ENCODE measurements around the gene RAB10.
"Not testable (repeated sequence)": the region's sequence is repeated elsewhere in the genome, so short reads cannot be mapped to it uniquely, and the experiment has no call there.

Gene RAB10

GRCh38 chr2:26064846-26065245 is 31.0 kb downstream of the RAB10 start:
- DNase-seq: no peak

DNA sequence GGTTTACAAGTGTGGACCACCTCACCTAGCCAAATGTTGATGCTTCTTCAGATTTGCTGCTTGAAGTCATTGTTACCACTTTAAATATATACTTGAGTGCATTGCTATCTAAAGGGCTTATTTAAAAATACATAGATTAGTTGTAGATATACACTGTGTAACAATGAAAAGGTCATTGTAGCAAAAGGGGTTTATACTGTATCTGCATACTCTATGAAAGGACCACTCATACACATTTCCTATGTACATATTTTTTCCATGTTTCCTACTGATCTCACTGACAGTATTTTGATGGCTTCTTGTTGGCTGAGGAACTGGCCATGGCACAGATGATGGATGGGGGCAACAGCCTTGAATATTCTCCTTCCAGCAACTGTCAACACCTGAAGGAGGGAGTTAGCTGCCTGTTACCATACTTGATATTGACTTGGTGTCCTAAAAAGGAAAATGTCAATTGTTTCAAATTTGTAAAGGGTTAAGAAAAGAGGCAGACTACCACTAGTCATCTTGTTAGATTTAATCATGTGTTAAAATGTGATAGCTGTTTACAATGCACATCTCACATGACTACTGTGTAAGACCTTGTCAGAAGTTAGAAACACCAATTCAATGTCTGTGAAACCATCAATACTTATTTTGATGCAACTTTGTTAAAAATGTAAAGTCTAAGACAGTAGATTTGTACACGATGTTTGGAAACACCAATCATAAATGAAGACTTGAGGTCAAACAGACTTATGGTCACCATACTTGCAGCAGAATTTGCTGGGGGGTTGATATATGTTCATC is 33.5 kb downstream of the RAB10 start:
- DNase-seq: no peak

DNA sequence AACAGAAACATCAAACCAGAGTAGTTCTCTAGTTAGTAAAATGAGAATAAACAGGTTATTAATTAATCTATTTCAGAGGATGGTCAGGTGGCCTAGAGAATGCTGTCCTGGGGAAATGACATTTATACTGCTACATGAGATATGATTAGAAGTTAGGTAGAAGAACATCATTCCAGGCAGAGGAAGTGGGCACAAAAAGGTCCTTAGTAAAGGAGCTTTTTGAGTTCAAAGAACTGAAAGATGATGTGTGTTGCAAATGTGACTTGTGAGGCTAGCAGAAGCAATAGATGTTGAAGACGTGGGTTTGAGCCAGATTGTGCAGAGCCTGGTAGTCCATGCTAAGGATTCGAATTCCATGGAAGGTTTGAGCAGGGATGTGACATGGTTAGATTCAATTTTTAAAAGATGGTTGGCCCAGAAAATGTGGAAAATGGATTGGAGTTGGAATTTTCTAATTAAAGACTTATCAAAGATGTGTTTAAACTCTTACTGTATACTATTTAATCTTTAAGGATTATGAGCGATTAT is 34.2 kb downstream of the RAB10 start:
- no peak for DNase-seq

- DNase-seq: peak; percentile 60
Observed at GRCh38 chr2:26068602-26069298, 34.9 kb downstream of the RAB10 start.

DNA sequence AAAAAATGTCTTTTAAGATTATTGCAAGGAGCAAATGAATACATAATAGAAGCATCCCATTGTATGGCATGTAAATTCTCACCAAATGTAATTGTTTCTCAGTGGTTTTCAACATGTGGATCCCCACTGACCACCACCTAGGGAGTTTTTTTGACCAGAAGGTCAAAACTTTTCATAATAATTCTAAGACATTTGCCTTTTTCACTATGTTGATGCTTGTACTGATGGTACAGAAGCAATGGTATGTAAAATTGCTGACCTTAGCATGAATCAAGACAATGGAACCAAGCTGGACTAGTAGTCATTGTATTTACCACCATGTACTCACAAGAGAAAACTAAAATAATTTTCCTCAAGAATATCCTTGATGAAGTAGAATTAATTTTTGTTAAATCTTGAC is 36.8 kb downstream of the RAB10 start:
- no peak for DNase-seq

DNA sequence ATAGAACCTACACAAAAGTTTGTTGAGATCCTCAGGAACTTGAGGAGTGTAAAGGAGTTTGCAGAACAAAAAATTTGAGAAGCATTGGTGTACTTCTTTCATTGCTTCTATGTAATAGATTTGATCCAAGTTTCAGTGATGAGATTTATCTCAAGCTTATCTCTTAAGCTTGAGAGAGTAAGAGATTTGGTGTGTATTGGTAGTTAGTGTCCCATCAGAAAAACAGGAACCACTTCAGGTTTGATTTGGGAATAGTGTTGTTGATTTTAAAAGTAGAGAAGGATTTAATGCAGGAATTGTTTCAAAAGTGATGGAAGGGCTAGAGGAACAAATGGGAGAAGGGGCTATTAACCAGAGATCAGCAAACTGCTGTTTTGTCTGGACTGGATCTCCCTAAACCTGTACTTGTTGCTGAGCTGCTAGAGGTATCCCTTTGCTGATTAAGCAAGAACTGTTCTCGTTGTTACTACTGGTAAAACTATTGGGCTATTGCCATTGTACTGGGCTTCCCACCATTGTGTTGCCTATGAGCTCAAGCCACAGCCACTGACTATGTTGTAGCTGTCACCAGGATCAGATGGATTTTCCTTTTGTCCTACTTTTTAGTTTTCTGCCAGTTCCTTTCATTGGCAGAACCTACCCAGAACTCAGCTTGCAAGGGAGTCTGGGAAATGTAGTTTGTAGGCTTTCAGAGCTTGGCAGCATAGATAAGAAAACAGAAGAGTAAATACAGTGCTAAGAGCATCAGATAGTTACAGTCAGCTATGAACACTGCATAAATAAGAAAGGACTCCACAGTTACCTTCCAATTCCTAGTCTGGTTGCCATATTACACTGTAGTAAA is 39.3 kb downstream of the RAB10 start:
- DNase-seq: no peak

DNA sequence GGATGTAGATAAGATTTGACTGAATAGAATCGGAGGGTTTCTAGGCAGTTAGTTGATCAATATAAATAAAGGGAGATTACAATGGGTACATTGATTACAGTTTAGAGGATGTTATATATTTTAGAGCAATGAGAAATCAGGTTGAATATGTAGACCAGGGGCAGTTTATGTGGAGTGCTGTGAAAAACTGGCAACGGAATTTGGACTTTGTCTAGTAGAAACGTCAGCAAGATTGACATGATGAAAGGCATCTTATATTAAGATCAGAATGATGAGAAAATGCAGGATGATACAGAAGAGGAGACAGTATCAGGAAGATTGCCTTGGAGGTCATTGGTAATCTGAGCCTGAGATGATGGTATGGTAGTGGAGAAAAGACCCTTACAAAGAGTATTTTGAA is 39.9 kb downstream of the RAB10 start:
- no peak for DNase-seq

DNA sequence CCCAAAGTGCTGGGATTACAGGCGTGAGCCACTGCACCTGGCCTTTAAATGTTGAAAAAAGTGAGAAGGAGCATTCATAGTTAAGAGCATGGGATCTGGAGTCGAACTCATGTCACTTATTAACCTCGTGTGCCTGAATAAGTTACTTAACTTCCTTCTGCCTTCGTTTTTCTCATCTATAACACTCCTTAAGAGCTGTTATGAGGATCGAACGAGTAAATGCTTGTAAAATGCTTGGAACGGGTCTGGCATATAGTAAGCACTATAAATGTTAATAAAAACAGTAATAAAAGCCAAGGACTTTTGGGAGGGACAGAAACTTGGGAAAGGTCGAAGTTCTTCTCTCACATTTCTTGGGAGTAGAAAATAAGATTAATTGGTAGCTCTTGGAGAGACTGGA is 40.8 kb downstream of the RAB10 start:
- no peak for DNase-seq

DNA sequence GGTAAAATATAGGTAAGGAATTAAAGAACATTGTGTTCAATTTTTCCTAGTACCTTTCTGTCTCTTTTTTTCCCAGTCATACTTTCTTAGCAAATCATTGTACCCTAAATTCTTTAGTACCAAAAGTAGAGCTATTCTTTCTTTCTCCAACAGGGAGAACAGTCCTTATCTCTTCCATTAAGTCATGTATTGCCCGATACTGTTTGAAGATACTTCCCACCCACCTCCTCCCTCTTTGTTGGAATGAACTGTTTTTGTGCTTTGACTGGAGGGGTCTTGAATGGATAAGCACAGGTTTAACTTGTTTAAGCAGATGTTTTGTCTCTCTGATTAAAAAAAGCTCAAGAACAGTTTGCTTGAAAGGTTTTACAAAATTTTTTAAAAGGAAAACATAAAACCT is 41.3 kb downstream of the RAB10 start:
- DNase-seq: no peak

DNA sequence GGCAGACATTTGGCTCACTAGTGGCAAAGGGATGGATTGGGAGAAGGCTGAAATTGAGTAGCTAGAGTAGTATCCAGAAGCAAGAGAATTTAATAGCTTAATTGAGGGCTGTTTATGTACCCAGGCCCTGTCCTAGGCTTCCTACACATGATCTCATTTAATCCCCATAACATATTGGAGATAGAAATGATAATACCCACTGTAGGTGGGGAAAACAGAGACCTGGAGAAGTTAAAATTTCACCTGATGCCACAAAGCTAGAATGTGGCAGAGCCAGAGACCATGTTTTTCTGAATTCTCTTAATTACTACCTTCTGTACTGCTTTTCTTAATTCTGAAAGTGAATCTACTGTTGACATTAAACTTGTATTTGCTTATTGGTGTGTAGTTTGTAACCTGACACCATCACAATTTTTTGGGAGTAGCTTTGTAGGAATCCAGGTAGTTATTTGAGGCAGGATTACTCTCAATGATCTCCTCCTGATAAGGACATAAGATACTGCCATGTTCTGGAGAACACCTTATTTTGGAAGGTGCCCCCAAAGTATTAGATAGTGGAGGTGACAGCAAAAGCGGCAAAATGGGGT is 42.2 kb downstream of the RAB10 start:
- no peak for DNase-seq

DNA sequence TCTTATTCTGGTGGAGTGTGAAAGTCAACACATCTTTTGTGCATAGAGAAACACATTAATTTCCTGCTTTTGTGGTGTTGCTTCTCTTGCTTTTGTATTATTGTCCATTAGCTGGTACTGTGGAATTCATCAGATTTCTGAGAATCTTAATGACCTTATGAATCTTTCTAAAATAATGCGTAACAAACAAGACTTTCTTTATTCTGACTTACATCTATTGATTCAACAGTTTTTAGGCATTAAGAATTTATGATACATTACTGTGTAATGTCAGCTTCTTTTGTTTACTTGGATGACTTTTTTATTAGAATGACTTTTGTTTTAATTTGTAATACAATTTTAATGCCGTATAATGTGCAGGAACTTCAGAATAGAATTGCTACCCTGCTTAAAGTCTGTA is 43.4 kb downstream of the RAB10 start:
- DNase-seq: no peak

GRCh38 chr2:26078939-26079338 is 45.1 kb downstream of the RAB10 start:
- no peak for DNase-seq

DNA sequence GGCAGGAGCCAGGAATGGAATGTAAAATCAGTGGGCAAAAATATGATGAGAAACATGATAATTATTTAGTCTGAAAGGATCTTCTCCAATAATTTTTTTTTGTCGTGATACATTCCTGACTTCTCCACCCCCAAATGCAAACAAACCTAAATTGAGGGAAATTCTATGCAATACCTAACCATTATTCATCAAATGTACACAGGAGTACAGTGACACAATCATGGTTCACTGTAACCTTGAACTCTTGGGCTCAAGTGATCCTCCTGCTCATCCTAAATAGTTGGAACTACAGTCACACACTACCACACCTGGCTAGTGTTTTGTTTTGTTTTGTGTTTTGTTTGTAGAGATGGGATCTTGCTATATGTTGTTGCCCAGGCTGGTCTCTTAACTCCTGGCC is 46.5 kb downstream of the RAB10 start:
- no peak for DNase-seq

DNA sequence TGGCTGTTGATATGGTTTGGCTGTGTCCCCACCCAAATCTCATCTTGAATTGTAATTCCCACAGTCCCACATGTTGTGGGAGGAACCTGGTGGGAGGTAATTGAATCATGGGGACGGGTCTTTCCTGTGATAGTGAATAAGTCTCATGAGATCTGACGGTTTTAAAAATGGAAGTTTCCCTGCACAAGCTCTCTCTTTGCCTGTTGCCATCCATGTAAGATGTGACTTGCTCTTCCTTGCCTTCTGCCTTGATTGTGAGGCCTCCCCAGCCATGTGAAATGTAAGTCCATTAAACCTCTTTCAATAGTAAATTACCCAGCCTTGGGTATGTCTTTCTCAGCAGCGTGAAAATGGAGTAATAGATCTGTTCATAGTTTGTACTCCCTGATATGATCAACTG is 47.0 kb downstream of the RAB10 start:
- not testable (repeated sequence) for DNase-seq

GRCh38 chr2:26081556-26081955 is 47.7 kb downstream of the RAB10 start:
- no peak for DNase-seq

GRCh38 chr2:26086155-26086637 is 52.3 kb downstream of the RAB10 start:
- DNase-seq: no peak

- DNase-seq: no peak
Observed at GRCh38 chr2:26086779-26087178, 52.9 kb downstream of the RAB10 start.

GRCh38 chr2:26088038-26088643 is 54.3 kb downstream of the RAB10 start:
- no peak for DNase-seq

- DNase-seq: not testable (repeated sequence)
Observed at GRCh38 chr2:26088931-26089330, 55.0 kb downstream of the RAB10 start.

GRCh38 chr2:26089337-26089736 is 55.5 kb downstream of the RAB10 start:
- no peak for DNase-seq

DNA sequence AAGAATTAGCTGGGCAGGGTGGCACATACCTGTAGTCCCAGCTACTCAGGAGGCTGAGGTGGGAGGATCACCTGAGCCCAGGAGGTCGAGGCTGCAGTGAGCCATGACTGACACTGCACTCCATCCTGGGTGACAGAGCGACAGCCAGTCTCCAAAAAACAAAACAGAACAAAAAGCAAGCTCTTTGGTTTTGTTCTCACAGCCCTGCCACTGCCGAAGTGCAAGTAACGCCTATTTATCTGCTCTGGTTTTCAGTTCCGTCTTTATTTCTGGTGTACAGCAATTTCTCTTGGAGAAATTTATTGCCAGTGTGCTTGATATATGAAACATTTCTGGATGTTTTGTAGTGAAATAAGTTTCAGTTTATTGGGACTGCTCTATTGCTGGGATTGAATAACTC is 61.9 kb downstream of the RAB10 start:
- no peak for DNase-seq

DNA sequence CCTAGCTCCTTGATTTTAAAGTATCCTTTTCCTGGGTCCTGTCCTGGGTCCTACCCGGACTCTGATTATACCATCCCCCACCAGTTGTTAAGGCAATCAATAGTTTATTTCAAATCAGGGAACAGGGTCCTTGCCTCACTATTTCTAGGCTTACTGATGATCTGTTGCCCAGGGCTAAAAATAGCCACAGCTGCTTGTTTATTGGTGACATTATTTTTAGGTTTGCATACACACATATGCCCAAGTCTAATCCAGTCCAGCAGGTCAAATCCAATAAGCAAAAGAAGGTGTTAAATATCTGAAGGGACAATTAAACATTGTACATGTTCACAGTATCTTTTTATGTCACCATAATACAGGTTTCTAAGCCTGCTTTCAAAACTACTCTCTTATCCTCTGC is 66.0 kb downstream of the RAB10 start:
- no peak for DNase-seq
